Measurements from ENCODE around the gene RGSL1.

DNA sequence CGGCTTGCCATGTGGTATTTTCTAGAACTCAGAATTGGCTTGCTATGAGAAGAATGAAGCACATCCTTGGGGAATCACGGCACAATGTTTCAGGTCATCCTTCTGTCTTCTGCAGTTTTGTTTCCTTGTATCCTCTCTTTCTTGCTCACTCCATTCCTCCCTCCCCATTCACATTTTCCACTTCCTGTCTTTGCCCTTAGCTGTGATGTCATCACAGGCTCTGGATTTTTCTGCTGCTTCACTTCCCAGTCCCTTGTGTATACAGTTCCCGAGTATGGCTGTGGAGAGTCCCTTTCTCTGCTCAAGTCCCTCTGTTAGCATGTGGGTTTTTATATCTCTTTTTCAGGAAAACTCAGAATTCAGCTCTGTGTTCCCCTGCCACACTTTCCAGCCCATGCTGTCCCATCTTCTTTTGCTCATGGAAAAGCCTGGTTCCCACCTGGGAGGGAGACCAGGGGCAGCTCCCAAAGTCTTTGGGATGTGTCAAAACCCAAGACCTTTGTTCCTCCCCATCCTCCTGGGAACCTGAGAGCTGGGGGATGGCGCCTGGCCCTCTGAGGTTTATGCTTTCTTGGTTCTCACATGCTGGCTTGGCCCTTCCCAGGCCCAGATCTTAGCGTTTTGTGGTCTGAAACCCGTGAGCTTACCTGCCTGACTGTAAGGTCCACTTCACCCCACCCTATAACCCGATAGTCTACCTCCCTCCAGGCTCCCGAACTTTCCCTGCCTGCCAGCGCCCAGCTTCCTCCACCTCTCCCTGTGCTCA, 159.1 kb downstream of the RGSL1 start:
- no peak for TF ChIP-seq EP300 (IDR thresholded peaks at IDR 0.05)
- no peak for TF ChIP-seq CTCF (IDR thresholded peaks at IDR 0.05)
- no peak for TF ChIP-seq POLR2A (IDR thresholded peaks at IDR 0.05)
- no peak for TF ChIP-seq POLR2AphosphoS5 (IDR thresholded peaks at IDR 0.05)

All from suprapubic skin (tissue), 4 donors.